Right cardiac atrium (tissue), 5 donors: ENCODE results near the gene SMOC1. TPM values are rescaled to one million over a fixed set of nuclear protein-coding genes. Genes with fewer than 3 reads are reported as not detected.
A peak's percentile ranks its signal among the peaks of the same experiment; 100 is the strongest.

Experiments used
- ATAC-seq, 2 donors: fragments of 200-7000 bp; cut with Tn5 transposase; one replicate each; pipeline versions ENCODE4 v1.8.0 to v1.9.1; 2020; ENCODE audit warnings: moderate library complexity in 2 of 2, mild to moderate bottlenecking in 1 of 2
- DNase-seq, 3 donors: peaks; one replicate each; pipeline ENCODE4 v3.0.0-alpha.2; 2020
- H3K27ac ChIP-seq: one replicate; pipeline ENCODE4 v1.5.1; 2013; ENCODE audit warnings: mild to moderate bottlenecking, low read length, control low read depth, moderate library complexity
- H3K27me3 ChIP-seq: one replicate; pipeline ENCODE4 v1.6.1; 2013; ENCODE audit not compliant: control insufficient read depth, insufficient read depth
- H3K4me1 ChIP-seq: one replicate; pipeline ENCODE4 v1.6.1; 2013; ENCODE audit warnings: low read length; ENCODE audit not compliant: control insufficient read depth, insufficient read depth
- H3K4me3 ChIP-seq: one replicate; pipeline ENCODE4 v1.5.1; 2013; ENCODE audit warnings: low read length, control low read depth
- H3K9me3 ChIP-seq: one replicate; pipeline ENCODE4 v1.6.1; 2013; ENCODE audit warnings: low read length; ENCODE audit not compliant: control insufficient read depth
- WGBS: extraction: QIAGEN DNeasy Blood & Tissue Kit; methylation state at CpG from one replicate; pipeline ENCODE4 v1.1.7; 2013; 5-methylcytosine and 5-hydroxymethylcytosine counted together
- intact Hi-C, 4 donors: fragments of 100-400 bp; cut with DNase I; formaldehyde crosslinking; loops; one replicate each; pipeline versions ENCODE4 v1.11.0 to v1.14.0; 2022 to 2023
- polyA plus RNA-seq: library from polyadenylated mRNA; stranded (reverse); fragments of 200-250 nt; gene quantifications from one replicate; pipeline ENCODE4 v1.2.3, GENCODE V29; 2013
- total RNA-seq, 4 donors: library from RNA; stranded (reverse); fragmentation: NEBNext Ultra II Directional; extraction: Animal tissue kit (Norgen Biotek cat#: 25700); gene quantifications; one replicate each; pipeline ENCODE4 v1.2.1, GENCODE V29; 2021
- donor health status: healthy with polysubstance abuse.
- donor health status: DM: no; HTN: yes; CAD: no.
- donor health status: DM: no; HTN: no; CAD: no.
- donor health status: DM: no; HTN: yes; CAD: no; lungs with severe emphysema.
- donor health status: DM: yes; HTN: yes; CAD: no.

SMOC1 gene
- total and polyA plus RNA-seq, 5 donors: 13.4 to 37.0 (median 23.2) TPM

DNA sequence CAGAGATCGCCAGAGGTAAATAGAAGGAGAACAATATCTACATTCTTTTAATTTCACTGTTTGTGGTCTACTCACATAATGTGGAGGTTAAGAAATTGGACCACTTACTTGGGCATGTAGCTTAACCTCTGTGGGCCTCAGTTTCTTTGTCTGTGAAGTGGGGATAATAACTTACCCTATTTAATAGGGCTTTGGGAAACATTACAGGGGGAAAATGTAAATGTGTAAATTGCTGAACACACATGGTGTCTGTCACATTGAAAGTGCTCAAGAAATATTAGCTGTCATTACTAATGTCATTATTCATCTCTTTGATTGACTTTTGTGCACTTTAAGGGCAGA, 169.1 kb downstream of the SMOC1 start:
- Histone ChIP-seq H3K9me3 (no peaks in the 10 kb centered on the region), H3K4me3 (no peak overlapping the region), H3K4me1 (no peaks in the 10 kb centered on the region), H3K27ac (no peak overlapping the region), H3K27me3 (no peaks in the 10 kb centered on the region)
- no peak for DNase-seq
- WGBS: 78% methylated on average over 1 of the region's 1 CpG
- intact Hi-C loops: no loop called here
- no peak for ATAC-seq

GRCh38 chr14:70049605-70050004, 170.4 kb downstream of the SMOC1 start:
- Histone ChIP-seq H3K9me3 (no peaks in the 10 kb centered on the region), H3K4me1 (no peaks in the 10 kb centered on the region), H3K27me3 (no peaks in the 10 kb centered on the region), H3K27ac (no peak overlapping the region), H3K4me3 (no peak overlapping the region)
- intact Hi-C loops: no loop called here
- ATAC-seq: no peak
- WGBS: 67% methylated on average over 3 of the region's 3 CpGs
- DNase-seq: no peak

DNA sequence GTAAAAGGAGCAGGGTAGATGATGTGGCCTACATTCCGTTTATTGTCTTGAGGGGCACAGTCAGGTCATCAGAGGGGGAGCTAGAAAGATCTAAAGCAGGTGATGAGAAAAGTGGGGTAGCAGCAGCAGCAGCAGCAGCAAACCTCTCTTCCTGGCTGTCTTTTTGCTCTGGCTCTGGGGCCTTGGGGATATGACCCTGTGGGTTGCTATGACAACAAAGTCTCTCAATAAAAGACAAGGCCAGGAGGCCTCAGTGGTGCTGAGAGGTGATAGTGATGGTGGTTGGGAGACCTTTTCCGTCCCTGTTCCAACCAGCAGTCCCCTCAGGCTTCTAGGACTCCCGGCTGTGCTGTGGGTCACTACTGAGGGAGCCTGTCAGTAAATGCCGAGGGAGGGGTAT, 170.9 kb downstream of the SMOC1 start:
- Histone ChIP-seq H3K4me1 (no peaks in the 10 kb centered on the region), H3K27ac (no peak overlapping the region), H3K9me3 (no peaks in the 10 kb centered on the region), H3K4me3 (no peak overlapping the region), H3K27me3 (no peaks in the 10 kb centered on the region)
- intact Hi-C loops: no loop called here
- DNase-seq (no peak), ATAC-seq (no peak)
- 77% methylated on average over 4 of the region's 4 CpGs for WGBS

DNA sequence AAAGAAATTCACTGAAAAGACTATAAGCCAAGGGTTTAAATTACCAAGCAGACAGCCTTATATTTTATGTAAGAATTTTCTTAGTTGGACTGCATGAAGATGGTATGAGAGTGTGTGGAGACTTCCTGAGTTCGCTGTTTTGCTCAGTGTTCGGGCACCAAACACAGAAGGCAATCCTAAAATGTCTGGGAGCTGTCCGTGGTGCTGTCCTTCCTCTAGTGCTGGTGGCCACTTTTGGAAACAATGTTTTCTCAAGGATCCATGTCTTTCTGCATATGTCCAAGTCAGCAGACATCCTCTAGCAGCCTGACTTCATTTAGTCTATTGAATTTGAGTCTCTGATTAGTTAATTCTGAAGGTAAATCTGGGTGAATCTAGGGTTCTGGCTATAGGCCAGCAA, 173.8 kb downstream of the SMOC1 start:
- WGBS: 28% methylated on average over 3 of the region's 3 CpGs
- no peaks in the 10 kb centered on the region for H3K27me3 ChIP-seq
- no peak for ATAC-seq
- intact Hi-C loops: no loop called here
- H3K4me1 ChIP-seq: no peaks in the 10 kb centered on the region
- no peak overlapping the region for H3K27ac ChIP-seq
- DNase-seq: peak in 1 of 3 donors; percentile 43
- no peaks in the 10 kb centered on the region for H3K9me3 ChIP-seq
- no peak overlapping the region for H3K4me3 ChIP-seq

GRCh38 chr14:70057519-70058136, 178.4 kb downstream of the SMOC1 start:
- H3K9me3 ChIP-seq: no peaks in the 10 kb centered on the region
- no peak for ATAC-seq
- WGBS: 68% methylated on average over 5 of the region's 5 CpGs
- no peak overlapping the region for H3K4me3 ChIP-seq
- no peaks in the 10 kb centered on the region for H3K4me1 ChIP-seq
- intact Hi-C loops: no loop called here
- DNase-seq: no peak
- H3K27me3 ChIP-seq: no peaks in the 10 kb centered on the region
- H3K27ac ChIP-seq: no peak overlapping the region

DNA sequence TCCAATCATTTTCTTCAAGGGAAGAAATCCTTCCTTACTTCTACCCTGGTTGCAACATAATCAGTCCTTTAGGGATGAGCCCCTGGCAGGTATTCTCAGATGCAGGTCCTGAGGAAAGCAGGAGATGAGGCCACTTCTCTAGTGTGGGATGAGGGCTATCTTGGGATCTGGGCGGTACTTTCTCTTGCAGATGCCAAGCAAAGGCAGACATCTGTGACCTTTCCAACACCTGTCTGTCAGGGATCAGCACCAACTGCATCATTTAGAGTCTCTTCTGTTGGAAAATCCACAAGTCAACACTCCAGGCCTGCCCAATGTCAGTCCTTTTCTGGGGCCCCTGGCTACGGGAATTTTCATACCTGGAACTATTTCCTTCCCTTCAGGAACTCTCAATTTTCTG, 180.3 kb downstream of the SMOC1 start:
- WGBS: 80% methylated on average over 2 of the region's 2 CpGs
- ATAC-seq: no peak
- no peak for DNase-seq
- Histone ChIP-seq H3K4me3 (no peak overlapping the region), H3K9me3 (no peaks in the 10 kb centered on the region), H3K27ac (no peak overlapping the region), H3K4me1 (no peaks in the 10 kb centered on the region), H3K27me3 (no peaks in the 10 kb centered on the region)
- intact Hi-C loops: no loop called here

DNA sequence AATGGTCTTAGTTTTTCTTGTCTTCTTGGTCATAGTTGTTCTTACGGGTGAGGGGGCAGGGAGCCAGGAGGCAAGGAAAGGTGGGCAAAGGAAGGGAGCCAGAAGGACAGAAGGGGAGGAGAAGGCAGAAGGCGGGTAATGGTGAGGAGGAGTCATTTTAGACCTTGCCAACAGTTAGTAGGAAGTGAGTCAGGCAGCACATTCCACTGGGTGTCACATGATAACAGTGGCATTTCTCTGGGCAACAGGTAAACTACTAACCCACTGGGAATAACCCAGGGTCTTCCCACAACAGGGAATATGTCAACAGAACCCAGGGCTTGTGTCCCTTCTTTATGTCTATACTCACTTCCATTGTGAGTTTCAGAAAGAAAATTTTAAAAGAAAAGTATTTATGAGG, 181.9 kb downstream of the SMOC1 start:
- 71% methylated on average over 2 of the region's 2 CpGs for WGBS
- ATAC-seq: no peak
- Histone ChIP-seq H3K27ac (no peak overlapping the region), H3K9me3 (no peaks in the 10 kb centered on the region), H3K27me3 (no peaks in the 10 kb centered on the region), H3K4me3 (no peak overlapping the region), H3K4me1 (no peaks in the 10 kb centered on the region)
- intact Hi-C loops: no loop called here
- no peak for DNase-seq

DNA sequence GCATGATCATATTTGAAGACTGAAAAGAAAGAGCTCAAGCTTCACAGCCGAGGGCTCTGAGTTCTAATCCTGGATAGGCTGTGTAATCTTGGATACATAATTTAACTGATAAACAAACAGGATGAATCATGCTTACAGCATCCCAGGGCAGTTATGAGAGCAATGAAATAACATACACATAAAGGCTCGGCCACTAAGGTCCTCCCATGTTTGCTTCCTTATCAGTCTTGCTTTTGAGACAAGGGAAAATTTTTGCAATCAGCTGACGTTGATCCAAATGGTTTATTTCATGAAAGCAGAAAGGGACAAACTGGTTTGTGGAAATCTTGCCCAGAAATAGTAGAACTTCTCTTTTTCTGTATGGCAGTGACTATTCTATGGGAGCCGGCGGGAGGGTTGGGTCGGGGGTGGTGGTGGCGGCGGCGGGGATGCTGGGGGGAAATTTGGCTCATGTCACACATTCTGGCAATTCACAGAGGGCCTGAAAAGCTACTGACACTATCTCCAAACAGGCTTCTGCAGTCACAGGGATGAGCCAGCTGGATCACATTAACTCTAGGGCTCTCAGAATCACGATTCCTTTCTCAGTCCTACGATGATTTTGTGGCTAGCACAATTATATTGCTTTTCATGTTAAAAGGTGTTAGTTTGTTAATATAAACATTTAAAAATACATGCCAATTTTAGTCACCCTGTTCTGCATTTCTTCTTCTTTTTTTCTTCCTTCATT, 185.1 kb downstream of the SMOC1 start:
- H3K9me3 ChIP-seq: no peaks in the 10 kb centered on the region
- WGBS: 41% methylated on average over 11 of the region's 11 CpGs
- H3K4me1 ChIP-seq: no peaks in the 10 kb centered on the region
- peak in 1 of 2 donors; percentile 41 for ATAC-seq
- no peak overlapping the region for H3K27ac ChIP-seq
- intact Hi-C loops: no loop called here
- H3K27me3 ChIP-seq: no peaks in the 10 kb centered on the region
- DNase-seq: no peak
- H3K4me3 ChIP-seq: no peak overlapping the region

- Histone ChIP-seq H3K4me1 (no peaks in the 10 kb centered on the region), H3K4me3 (no peak overlapping the region), H3K9me3 (no peaks in the 10 kb centered on the region), H3K27ac (no peak overlapping the region), H3K27me3 (peaks cover 3% of the 10 kb centered on the region)
- intact Hi-C loops: no loop called here
- no peak for DNase-seq
- 82% methylated on average over 5 of the region's 5 CpGs for WGBS
- ATAC-seq: no peak
Observed at GRCh38 chr14:70067810-70068209, 188.6 kb downstream of the SMOC1 start.

DNA sequence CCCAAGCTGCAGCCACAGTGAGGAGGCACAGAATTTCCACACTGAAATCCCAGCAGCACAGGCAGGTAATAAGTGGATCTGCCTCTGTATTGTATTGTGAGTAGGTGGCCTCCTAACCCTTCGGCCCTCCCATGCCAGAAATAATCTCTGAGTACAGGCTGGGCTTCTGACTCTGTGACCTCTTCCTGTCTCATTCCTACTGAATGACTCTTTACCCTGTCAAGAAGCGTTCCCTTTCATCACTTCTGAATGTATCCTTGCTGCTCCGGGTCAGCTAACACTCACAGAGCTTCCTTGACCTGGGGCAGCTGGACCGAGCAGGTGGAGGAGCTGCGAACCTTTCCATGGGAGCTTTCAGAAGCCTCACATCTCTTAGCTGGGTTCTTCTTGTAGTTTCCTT, 190.0 kb downstream of the SMOC1 start:
- no peak for DNase-seq
- ATAC-seq: no peak
- Histone ChIP-seq H3K27ac (no peak overlapping the region), H3K27me3 (peaks cover 3% of the 10 kb centered on the region), H3K4me3 (no peak overlapping the region), H3K9me3 (no peaks in the 10 kb centered on the region), H3K4me1 (no peaks in the 10 kb centered on the region)
- WGBS: 49% methylated on average over 5 of the region's 5 CpGs
- intact Hi-C loops: no loop called here

- H3K4me3 ChIP-seq: no peak overlapping the region
- intact Hi-C loops: no loop called here
- WGBS: 59% methylated on average over 3 of the region's 3 CpGs
Observed at GRCh38 chr14:70073924-70074566, 194.8 kb downstream of the SMOC1 start.

More at GRCh38 chr14:70073924-70074566, 194.8 kb downstream of the SMOC1 start:
- peak; percentile 69 to 85 for ATAC-seq
- Histone ChIP-seq H3K9me3 (no peaks in the 10 kb centered on the region), H3K4me1 (no peaks in the 10 kb centered on the region), H3K27ac (no peak overlapping the region), H3K27me3 (peaks cover 3% of the 10 kb centered on the region)
- peak; percentile 63 to 84 (median 63) for DNase-seq
